Calu3 (cell line): Measurements from ENCODE around the gene TRIO. TPM values are rescaled to one million over a fixed set of nuclear protein-coding genes. Genes with fewer than 3 reads are reported as not detected.

Experiments
- BruUV-seq: library from RNA; stranded (reverse); fragments of 400-500 nt; replicated peaks from 2 replicates; lab custom pipeline; 2021; lab: Mats Ljungman, UMichigan
- CTCF ChIA-PET: fragments of 300-600 bp; sonication (Branson Sonifier 250); formaldehyde crosslinking; loops from one replicate; lab custom pipeline; 2022; ENCODE audit warnings: antibody characterized with exemption; lab: Charles Lee
- DNase-seq: peaks from one replicate; pipeline ENCODE4 v3.0.0; 2022
- H3K27ac Mint-ChIP-seq: one replicate; pipeline ENCODE4 v1.8.0; 2022; ENCODE audit warnings: mixed read lengths; ENCODE audit not compliant: unreplicated experiment
- H3K27me3 Mint-ChIP-seq: one replicate; pipeline ENCODE4 v1.8.0; 2022; ENCODE audit warnings: mixed read lengths; ENCODE audit not compliant: unreplicated experiment
- H3K36me3 Mint-ChIP-seq: one replicate; pipeline ENCODE4 v1.8.0; 2022; ENCODE audit warnings: mild to moderate bottlenecking, moderate library complexity, mixed read lengths; ENCODE audit not compliant: insufficient read depth, unreplicated experiment
- H3K4me1 Mint-ChIP-seq: one replicate; pipeline ENCODE4 v1.8.0; 2022; ENCODE audit warnings: mild to moderate bottlenecking, low read depth, mixed read lengths; ENCODE audit not compliant: unreplicated experiment
- H3K4me3 Mint-ChIP-seq: one replicate; pipeline ENCODE4 v1.8.0; 2022; ENCODE audit warnings: mild to moderate bottlenecking, low read depth, moderate library complexity, mixed read lengths; ENCODE audit not compliant: unreplicated experiment
- H3K9me3 Mint-ChIP-seq: one replicate; pipeline ENCODE4 v1.8.0; 2022; ENCODE audit warnings: low read depth, mixed read lengths; ENCODE audit not compliant: unreplicated experiment
- CTCF ChIP-seq: fragments of 200-600 bp; IDR thresholded peaks from one replicate; pipeline ENCODE4 v1.8.0; 2022; ENCODE audit warnings: antibody characterized with exemption; ENCODE audit not compliant: unreplicated experiment
- intact Hi-C: fragments of 100-400 bp; cut with micrococcal nuclease; formaldehyde crosslinking; loops from one replicate; pipeline ENCODE4 v1.10.0; 2022; ENCODE audit not compliant: unreplicated experiment
- total RNA-seq: library from RNA; stranded (reverse); gene quantifications from 2 replicates; pipeline ENCODE4 v1.2.3, GENCODE V29; 2022

TRIO gene
- total RNA-seq, 1 experiment from 2014 or later = 183 TPM

- intact Hi-C loops = no loop called here
- H3K27me3 Mint-ChIP-seq = no peaks in the 10 kb centered on the region
- no peaks in the 10 kb centered on the region for H3K9me3 Mint-ChIP-seq
- no peak overlapping the region for H3K4me3 Mint-ChIP-seq
- CTCF ChIA-PET = no interaction called here
- no peaks in the 10 kb centered on the region for H3K36me3 Mint-ChIP-seq
- no peak for TF ChIP-seq CTCF
- no TSS peak for BruUV-seq
- no peak for DNase-seq
- H3K27ac Mint-ChIP-seq = no peak overlapping the region
- H3K4me1 Mint-ChIP-seq = no peaks in the 10 kb centered on the region
Measured at GRCh38 chr5:14528115-14528514, 385.0 kb downstream of the TRIO start.

GRCh38 chr5:14528926-14529325 lies 385.8 kb downstream of the TRIO start:
- Mint-ChIP-seq H3K9me3 (no peaks in the 10 kb centered on the region), H3K27me3 (no peaks in the 10 kb centered on the region), H3K27ac (no peak overlapping the region), H3K4me1 (no peaks in the 10 kb centered on the region), H3K4me3 (no peak overlapping the region), H3K36me3 (no peaks in the 10 kb centered on the region)
- intact Hi-C loops = no loop called here
- DNase-seq = no peak
- CTCF ChIA-PET = no interaction called here
- no TSS peak for BruUV-seq
- TF ChIP-seq CTCF = no peak

DNA sequence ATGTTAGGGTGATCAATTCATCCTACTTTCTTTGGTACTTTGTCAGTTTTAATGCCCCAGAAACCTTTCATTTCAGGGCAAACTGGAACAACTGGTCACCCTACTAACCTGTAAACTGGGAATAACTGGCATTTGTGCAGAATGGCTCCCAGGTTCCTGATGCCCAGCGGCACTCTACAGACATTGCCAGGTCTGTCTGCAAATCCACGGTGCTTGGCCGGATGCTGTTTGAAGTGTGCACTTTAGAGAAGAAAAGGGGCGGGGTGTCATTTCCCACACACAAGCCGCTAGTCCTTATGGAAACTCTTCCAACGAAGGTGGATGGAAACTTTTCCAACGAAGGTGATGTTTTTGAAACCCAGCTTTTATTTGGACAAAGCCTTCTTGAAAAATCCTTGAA lies 388.5 kb downstream of the TRIO start:
- Mint-ChIP-seq H3K27me3 (no peaks in the 10 kb centered on the region), H3K27ac (no peak overlapping the region), H3K4me1 (no peaks in the 10 kb centered on the region), H3K9me3 (no peaks in the 10 kb centered on the region), H3K36me3 (no peaks in the 10 kb centered on the region), H3K4me3 (no peak overlapping the region)
- CTCF ChIA-PET = interaction anchor here (0.7 kb wide), 1 partner anchor 248 kb away, joined by 4 read pairs; no protein-coding TSS in a partner anchor
- DNase-seq = no peak
- intact Hi-C loops = loop anchor here (5.0 kb wide), 1 partner anchor 116 kb away; no protein-coding TSS in a partner anchor
- BruUV-seq = no TSS peak
- no peak for TF ChIP-seq CTCF

GRCh38 chr5:14532180-14532579 lies 389.0 kb downstream of the TRIO start:
- no peaks in the 10 kb centered on the region for H3K27me3 Mint-ChIP-seq
- H3K4me1 Mint-ChIP-seq = no peaks in the 10 kb centered on the region
- no TSS peak for BruUV-seq
- no peak for DNase-seq
- H3K27ac Mint-ChIP-seq = no peak overlapping the region
- TF ChIP-seq CTCF = no peak
- H3K4me3 Mint-ChIP-seq = no peak overlapping the region
- H3K9me3 Mint-ChIP-seq = no peaks in the 10 kb centered on the region
- H3K36me3 Mint-ChIP-seq = no peaks in the 10 kb centered on the region
- CTCF ChIA-PET = interaction anchor here (0.6 to 0.7 kb wide), 2 partner anchors 248 to 658 kb away, joined by 3 to 4 read pairs; no protein-coding TSS in a partner anchor
- intact Hi-C loops = loop anchor here (5.0 kb wide), 1 partner anchor 115 kb away; no protein-coding TSS in a partner anchor
